Measurements from ENCODE around the gene JAK1.

Gene JAK1

GRCh38 chr1:64942118-64942517, 24.2 kb downstream of the JAK1 start:
- no peak overlapping the region for H3K4me3 ChIP-seq (ENCODE audit: low read depth, low read length)
- DNase-seq (ENCODE audit: low read depth), result no peak
- no peak for TF ChIP-seq CTCF (IDR thresholded peaks at IDR 0.05; ENCODE audit: control insufficient read depth, extremely low read depth, insufficient read depth)

- no peak for DNase-seq (ENCODE audit: low read depth)
- H3K4me3 ChIP-seq (ENCODE audit: low read depth, low read length), result no peak overlapping the region
- no peak for TF ChIP-seq CTCF (IDR thresholded peaks at IDR 0.05; ENCODE audit: control insufficient read depth, extremely low read depth, insufficient read depth)
Measured at GRCh38 chr1:64941461-64942117, 24.8 kb downstream of the JAK1 start.

- DNase-seq (ENCODE audit: low read depth), result no peak
- no peak for TF ChIP-seq CTCF (IDR thresholded peaks at IDR 0.05; ENCODE audit: control insufficient read depth, extremely low read depth, insufficient read depth)
- no peak overlapping the region for H3K4me3 ChIP-seq (ENCODE audit: low read depth, low read length)
Measured at GRCh38 chr1:64940025-64940424, 26.3 kb downstream of the JAK1 start.

- H3K4me3 ChIP-seq (ENCODE audit: low read depth, low read length), result no peak overlapping the region
- no peak for TF ChIP-seq CTCF (IDR thresholded peaks at IDR 0.05; ENCODE audit: control insufficient read depth, extremely low read depth, insufficient read depth)
- no peak for DNase-seq (ENCODE audit: low read depth)
Measured at GRCh38 chr1:64938991-64939390, 27.4 kb downstream of the JAK1 start.

GRCh38 chr1:64936956-64937355, 29.4 kb downstream of the JAK1 start:
- DNase-seq (ENCODE audit: low read depth), result no peak
- no peak for TF ChIP-seq CTCF (IDR thresholded peaks at IDR 0.05; ENCODE audit: control insufficient read depth, extremely low read depth, insufficient read depth)
- H3K4me3 ChIP-seq (ENCODE audit: low read depth, low read length), result no peak overlapping the region

- no peak for TF ChIP-seq CTCF (IDR thresholded peaks at IDR 0.05; ENCODE audit: control insufficient read depth, extremely low read depth, insufficient read depth)
- H3K4me3 ChIP-seq (ENCODE audit: low read depth, low read length), result no peak overlapping the region
- no peak for DNase-seq (ENCODE audit: low read depth)
Measured at GRCh38 chr1:64935551-64936155, 30.7 kb downstream of the JAK1 start.

GRCh38 chr1:64934878-64935275, 31.5 kb downstream of the JAK1 start:
- no peak for DNase-seq (ENCODE audit: low read depth)
- no peak overlapping the region for H3K4me3 ChIP-seq (ENCODE audit: low read depth, low read length)
- no peak for TF ChIP-seq CTCF (IDR thresholded peaks at IDR 0.05; ENCODE audit: control insufficient read depth, extremely low read depth, insufficient read depth)
